T-cell (primary cell): ENCODE data around the gene FAM89B. TPM values are rescaled to one million over a fixed set of nuclear protein-coding genes. Genes with fewer than 3 reads are reported as not detected.

Source experiments
- ATAC-seq, 4 experiments: fragments of 200-7000 bp in 3 of 4; fragments of 150-1000 bp in 1 of 4; cut with Tn5 transposase; replicated peaks in 1 of 4; 1 replicate in 3 of 4; 2 replicates in 1 of 4; pipeline ENCODE4 v1.10.0; 2021; ENCODE audit warnings: moderate library complexity in 3 of 4, mild to moderate bottlenecking in 2 of 4, moderate number of reproducible peaks in 1 of 4
- CTCF ChIA-PET, 2 donors: fragments of 300-600 bp; sonication (Branson Sonifier 250); formaldehyde crosslinking; loops; one replicate each; lab custom pipeline; 2022; ENCODE audit warnings: antibody characterized with exemption in 2 of 2; lab: Charles Lee
- POLR2A ChIA-PET, 2 donors: fragments of 300-600 bp; sonication (Branson Sonifier 250); formaldehyde crosslinking; loops; one replicate each; lab custom pipeline; 2022; ENCODE audit warnings: antibody characterized with exemption in 2 of 2; lab: Charles Lee
- DNase-seq, 35 experiments: peaks; one replicate each; pipeline versions ENCODE4 v3.0.0 to v3.0.0-alpha.2; 2013 to 2023
- H3K27ac ChIP-seq: one replicate; pipeline ENCODE4 v1.5.1; 2013; ENCODE audit warnings: low read length
- H3K27me3 ChIP-seq, 2 experiments: replicated peaks in 1 of 2; 1 replicate in 1 of 2; 2 replicates in 1 of 2; pipeline versions ENCODE4 v1.6.1 to v1.7.0; 2013; ENCODE audit warnings: low read length in 1 of 2, mixed read lengths in 1 of 2; ENCODE audit not compliant: control insufficient read depth in 2 of 2, insufficient read depth in 2 of 2; ENCODE audit errors: extremely low read depth in 1 of 2
- H3K36me3 ChIP-seq, 2 donors: 1 replicate in 1 of 2; 2 replicates in 1 of 2; pipeline versions ENCODE4 v1.6.1 to v1.7.0; 2013; ENCODE audit warnings: low read length in 1 of 2; ENCODE audit not compliant: control insufficient read depth in 2 of 2, insufficient read depth in 1 of 2; ENCODE audit errors: extremely low read depth in 1 of 2
- H3K4me1 ChIP-seq, 2 experiments: 1 replicate in 1 of 2; 2 replicates in 1 of 2; pipeline versions ENCODE4 v1.6.1 to v1.7.0; 2013; ENCODE audit warnings: low read length in 2 of 2, mixed read lengths in 1 of 2; ENCODE audit not compliant: insufficient read depth in 2 of 2, control insufficient read depth in 1 of 2; ENCODE audit errors: extremely low read depth in 1 of 2
- H3K4me3 ChIP-seq, 2 donors: 1 replicate in 1 of 2; 2 replicates in 1 of 2; pipeline versions ENCODE4 v1.5.1 to v1.7.0; 2013; ENCODE audit warnings: mild to moderate bottlenecking in 2 of 2, low read length in 1 of 2, moderate library complexity in 1 of 2; ENCODE audit not compliant: control insufficient read depth in 1 of 2; ENCODE audit errors: extremely low read depth in 1 of 2
- H3K9me3 ChIP-seq: 2 replicates; pipeline ENCODE4 v1.7.0; 2013
- H3K27ac Mint-ChIP-seq, 2 donors: one replicate each; pipeline ENCODE4 v1.8.0; 2020 to 2021; ENCODE audit warnings: mild to moderate bottlenecking in 2 of 2, mixed read lengths in 2 of 2
- H3K27me3 Mint-ChIP-seq, 2 donors: one replicate each; pipeline ENCODE4 v1.8.0; 2021 to 2022; ENCODE audit warnings: mixed read lengths in 2 of 2
- H3K36me3 Mint-ChIP-seq: one replicate; pipeline ENCODE4 v1.8.0; 2021; ENCODE audit warnings: mixed read lengths
- H3K4me1 Mint-ChIP-seq, 3 donors: one replicate each; pipeline ENCODE4 v1.8.0; 2020 to 2022; ENCODE audit warnings: mixed read lengths in 3 of 3, mild to moderate bottlenecking in 1 of 3
- H3K4me3 Mint-ChIP-seq, 3 donors: one replicate each; pipeline ENCODE4 v1.8.0; 2020 to 2022; ENCODE audit warnings: mild to moderate bottlenecking in 3 of 3, mixed read lengths in 3 of 3, moderate library complexity in 3 of 3
- H3K9me3 Mint-ChIP-seq, 3 donors: one replicate each; pipeline ENCODE4 v1.8.0; 2020 to 2022; ENCODE audit warnings: mixed read lengths in 3 of 3
- WGBS: methylation state at CpG from one replicate; pipeline ENCODE4 v1.1.5; 2013; ENCODE audit warnings: missing lambda C conversion rate; ENCODE audit not compliant: insufficient coverage; 5-methylcytosine and 5-hydroxymethylcytosine counted together
- total RNA-seq, 35 experiments: library from RNA in 6 of 35; stranded (reverse) in 6 of 35; fragments of 120-200 nt in 1 of 35; gene quantifications; one replicate each; pipeline versions ENCODE4 v1.2.1 to v1.2.4 and lab custom pipeline; 2013 to 2026

Gene FAM89B
- total RNA-seq, 5 donors from 2014 or later (not counting 1 experiment from before 2014, with no cell fraction given), result 36.3 to 72.9 (median 69.3) TPM

DNA sequence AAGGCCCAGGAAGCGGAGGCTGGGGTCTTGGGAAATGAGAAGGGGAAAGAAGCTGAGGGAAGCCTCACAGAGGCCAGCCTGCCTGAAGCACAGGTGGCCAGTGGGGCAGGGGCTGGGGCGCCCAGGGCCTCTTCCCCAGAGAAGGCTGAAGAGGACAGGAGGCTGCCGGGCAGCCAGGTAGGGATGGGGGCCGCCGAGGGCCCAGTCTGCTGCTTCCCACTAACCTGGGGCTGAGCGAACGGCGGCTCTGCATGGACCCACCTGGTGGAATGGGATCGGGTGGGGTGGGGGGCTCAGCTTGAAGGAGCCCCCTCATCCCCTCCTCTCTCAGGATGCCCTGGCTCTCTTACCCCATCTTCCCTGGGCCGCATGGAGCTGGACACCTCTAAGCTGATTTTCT, 11.3 kb downstream of the FAM89B start:
- Histone ChIP-seq H3K36me3 (peaks cover 15 to 66% of the 10 kb centered on the region in 2 donors), H3K27me3 (no peaks in the 10 kb centered on the region), H3K27ac (no peak overlapping the region), H3K4me3 (no peak overlapping the region), H3K9me3 (no peaks in the 10 kb centered on the region), H3K4me1 (peaks cover 4 to 32% of the 10 kb centered on the region in 2 experiments)
- no peak for ATAC-seq
- ChIA-PET POLR2A (no interaction called here), CTCF (no interaction called here)
- Mint-ChIP-seq H3K4me3 (no peak overlapping the region), H3K27ac (peak overlapping the region; percentile 61 to 67), H3K4me1 (peaks cover 24 to 37% (median 36%) of the 10 kb centered on the region in 3 donors), H3K36me3 (peaks cover 20% of the 10 kb centered on the region), H3K9me3 (no peaks in the 10 kb centered on the region), H3K27me3 (no peaks in the 10 kb centered on the region)
- no peak for DNase-seq
- WGBS, result 100% methylated on average over 3 of the region's 10 CpGs

DNA sequence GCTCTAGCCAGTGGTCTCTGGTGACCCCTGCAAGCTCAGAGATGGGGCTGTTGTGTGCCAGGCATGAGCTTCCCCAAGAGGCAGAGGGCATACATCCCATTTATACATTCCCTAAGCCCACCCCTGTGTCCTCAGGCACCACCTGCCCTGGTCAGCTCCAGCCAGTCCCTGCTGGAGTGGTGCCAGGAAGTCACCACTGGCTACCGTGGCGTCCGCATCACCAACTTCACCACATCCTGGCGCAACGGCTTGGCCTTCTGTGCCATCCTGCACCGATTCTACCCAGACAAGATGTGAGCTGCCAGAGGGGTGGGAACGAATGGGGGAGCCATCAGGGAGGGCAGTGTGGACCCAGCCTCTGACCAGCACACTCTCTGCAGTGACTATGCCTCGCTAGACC, 11.8 kb downstream of the FAM89B start:
- POLR2A ChIA-PET, result no interaction called here
- H3K4me1 ChIP-seq, result peaks cover 4 to 31% of the 10 kb centered on the region in 2 experiments
- H3K27me3 ChIP-seq, result no peaks in the 10 kb centered on the region
- DNase-seq (no peak), ATAC-seq (no peak)
- no peak overlapping the region for H3K27ac ChIP-seq
- Mint-ChIP-seq H3K27me3 (no peaks in the 10 kb centered on the region), H3K9me3 (no peaks in the 10 kb centered on the region), H3K4me3 (no peak overlapping the region), H3K27ac (peak overlapping the region; percentile 2 to 72), H3K4me1 (peaks cover 23 to 40% (median 37%) of the 10 kb centered on the region in 3 donors), H3K36me3 (peaks cover 19% of the 10 kb centered on the region)
- 63% methylated on average over 6 of the region's 8 CpGs for WGBS
- H3K36me3 ChIP-seq, result peaks cover 13 to 66% of the 10 kb centered on the region in 2 donors
- H3K4me3 ChIP-seq, result no peak overlapping the region
- CTCF ChIA-PET, result no interaction called here
- H3K9me3 ChIP-seq, result no peaks in the 10 kb centered on the region

DNA sequence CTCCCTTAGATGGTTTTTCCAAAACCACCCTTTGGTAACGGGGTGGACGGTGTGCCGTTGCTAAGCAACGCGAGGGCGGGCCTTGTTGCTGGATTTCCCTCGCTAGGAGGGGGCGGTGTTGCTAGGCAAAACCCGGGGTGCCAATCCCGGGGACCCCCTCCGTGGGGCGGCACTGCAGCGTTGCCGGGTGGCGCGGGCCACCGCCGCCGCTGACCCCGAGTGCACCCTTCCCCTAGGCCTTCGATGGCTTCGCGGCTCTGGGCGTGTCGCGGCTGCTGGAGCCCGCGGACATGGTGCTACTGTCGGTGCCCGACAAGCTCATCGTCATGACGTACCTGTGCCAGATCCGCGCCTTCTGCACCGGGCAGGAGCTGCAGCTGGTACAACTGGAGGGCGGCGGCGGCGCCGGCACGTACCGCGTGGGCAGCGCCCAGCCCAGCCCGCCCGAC, 12.4 kb downstream of the FAM89B start:
- no peaks in the 10 kb centered on the region for H3K9me3 Mint-ChIP-seq

DNA sequence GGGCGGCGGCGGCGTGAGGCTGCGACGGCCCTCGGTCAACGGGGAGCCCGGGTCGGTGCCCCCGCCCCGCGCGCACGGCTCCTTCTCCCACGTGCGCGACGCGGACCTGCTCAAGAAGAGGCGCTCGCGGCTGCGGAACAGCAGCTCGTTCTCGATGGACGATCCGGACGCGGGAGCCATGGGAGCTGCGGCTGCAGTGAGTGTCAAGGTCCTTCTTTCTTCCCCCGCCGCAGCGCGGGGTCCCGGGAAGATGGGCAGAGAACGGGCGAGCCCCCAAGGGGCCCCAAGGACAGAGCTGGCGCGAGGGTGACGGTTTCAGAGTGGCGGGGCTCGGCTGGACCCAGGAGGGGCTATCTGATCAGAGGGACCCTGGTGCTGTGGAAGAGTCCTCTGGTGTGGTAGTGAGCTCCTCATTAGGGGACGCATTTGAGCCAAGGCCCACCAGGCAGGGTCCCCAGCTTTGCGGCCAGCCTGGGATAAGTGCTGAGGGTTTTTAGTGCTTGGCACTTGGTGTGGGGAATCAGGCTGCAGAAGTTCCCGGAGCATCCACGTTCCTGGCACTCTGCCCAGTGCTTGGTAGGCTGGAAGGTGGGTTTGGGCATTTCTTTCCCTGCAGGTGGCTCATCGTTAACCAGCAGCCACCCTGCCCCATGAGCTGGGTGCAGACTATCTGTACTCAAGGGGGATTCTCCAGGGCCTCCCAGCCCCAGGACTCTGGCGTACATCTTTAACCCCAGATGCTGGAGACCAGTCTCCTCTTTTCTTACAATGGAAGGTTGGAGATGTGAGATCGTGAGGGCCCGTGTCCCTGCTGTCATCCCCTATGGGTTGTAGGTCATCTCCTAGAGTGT, 13.3 kb downstream of the FAM89B start:
- WGBS, result 98% methylated on average over 43 of the region's 51 CpGs

More for the DNA sequence above, 12.4 kb downstream of the FAM89B start:
- ChIA-PET CTCF (no interaction called here), POLR2A (no interaction called here)
- ATAC-seq (no peak), DNase-seq (no peak)
- Mint-ChIP-seq H3K4me1 (peaks cover 22 to 41% (median 35%) of the 10 kb centered on the region in 3 donors), H3K27me3 (no peaks in the 10 kb centered on the region), H3K36me3 (peaks cover 18% of the 10 kb centered on the region), H3K4me3 (no peak overlapping the region), H3K27ac (no peak overlapping the region)
- Histone ChIP-seq H3K36me3 (peaks cover 7 to 64% of the 10 kb centered on the region in 2 donors), H3K27ac (no peak overlapping the region), H3K4me1 (peaks cover 4 to 31% of the 10 kb centered on the region in 2 experiments), H3K4me3 (no peak overlapping the region), H3K9me3 (no peaks in the 10 kb centered on the region), H3K27me3 (no peaks in the 10 kb centered on the region)
- WGBS, result 94% methylated on average over 37 of the region's 46 CpGs

DNA sequence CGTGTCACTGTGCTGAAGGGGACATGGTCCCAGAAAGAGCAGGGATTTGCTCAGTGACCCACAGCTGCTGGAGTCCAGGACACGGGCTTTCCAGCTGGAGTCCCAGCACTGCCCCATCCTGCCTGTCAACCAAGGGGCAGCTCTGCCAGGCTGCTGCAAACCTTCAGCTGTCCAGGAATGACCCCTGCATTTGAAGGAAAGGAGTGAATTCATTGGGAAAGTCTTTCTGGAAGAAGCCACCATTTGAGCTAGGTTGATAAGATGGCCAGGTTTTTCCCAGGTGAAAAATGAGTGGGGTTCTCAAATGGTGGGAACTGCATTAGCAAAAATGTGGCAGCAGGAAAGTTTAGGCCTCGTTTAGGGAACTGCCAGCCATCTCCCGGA, 13.9 kb downstream of the FAM89B start:
- no peaks in the 10 kb centered on the region for H3K9me3 ChIP-seq
- H3K36me3 Mint-ChIP-seq, result peaks cover 17% of the 10 kb centered on the region
- DNase-seq, result no peak

More for the DNA sequence above, 13.3 kb downstream of the FAM89B start:
- Histone ChIP-seq H3K27ac (no peak overlapping the region), H3K4me1 (peaks cover 4 to 31% of the 10 kb centered on the region in 2 experiments), H3K36me3 (peaks cover 9 to 64% of the 10 kb centered on the region in 2 donors), H3K27me3 (no peaks in the 10 kb centered on the region), H3K9me3 (no peaks in the 10 kb centered on the region), H3K4me3 (no peak overlapping the region)
- ATAC-seq, result no peak
- ChIA-PET POLR2A (no interaction called here), CTCF (no interaction called here)
- peaks cover 22 to 41% (median 31%) of the 10 kb centered on the region in 3 donors for H3K4me1 Mint-ChIP-seq
- peaks cover 16% of the 10 kb centered on the region for H3K36me3 Mint-ChIP-seq
- H3K4me3 Mint-ChIP-seq, result no peak overlapping the region
- H3K27ac Mint-ChIP-seq, result peak overlapping the region; percentile 47 to 66
- no peak for DNase-seq
- no peaks in the 10 kb centered on the region for H3K27me3 Mint-ChIP-seq
- H3K9me3 Mint-ChIP-seq, result no peaks in the 10 kb centered on the region

DNA sequence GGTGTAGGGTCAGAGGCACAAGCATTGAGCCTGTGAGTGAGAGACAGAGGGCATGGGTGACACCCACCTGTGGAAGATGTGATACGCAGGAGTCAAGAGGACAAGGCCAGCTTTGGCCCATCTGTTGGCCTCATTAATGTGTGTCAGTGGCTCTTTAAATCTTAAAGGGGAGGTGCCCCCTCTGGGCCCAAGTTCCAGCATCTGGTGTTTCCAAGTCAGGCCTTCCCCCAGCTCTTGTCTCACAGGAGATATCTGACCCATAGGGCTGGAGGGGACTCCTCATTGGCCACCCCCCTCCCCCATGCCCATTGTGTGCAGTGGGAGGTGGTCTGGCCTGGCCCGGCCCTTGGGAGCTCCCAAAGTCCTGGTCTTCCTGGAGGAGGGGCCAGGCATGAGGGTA, 14.3 kb downstream of the FAM89B start:
- ChIA-PET CTCF (interaction anchor here (0.5 to 1.9 kb wide), 5 partner anchors 9 to 259 kb away, joined by 3 to 7 read pairs (median 6); partner anchors contain the start of gene EHBP1L1 (in 1 of the 2)), POLR2A (interaction anchor here in 1 of 2 donors (0.6 kb wide), 1 partner anchor 301 kb away, joined by 3 read pairs; the partner anchor contains the start of gene FIBP)
- no peaks in the 10 kb centered on the region for H3K9me3 Mint-ChIP-seq
- WGBS, result 80% methylated on average over 1 of the region's 2 CpGs
- Histone ChIP-seq H3K27ac (no peak overlapping the region), H3K27me3 (no peaks in the 10 kb centered on the region), H3K4me3 (no peak overlapping the region), H3K4me1 (peaks cover 4 to 31% of the 10 kb centered on the region in 2 experiments), H3K36me3 (peaks cover 9 to 62% of the 10 kb centered on the region in 2 donors), H3K9me3 (no peaks in the 10 kb centered on the region)
- no peaks in the 10 kb centered on the region for H3K27me3 Mint-ChIP-seq
- H3K4me1 Mint-ChIP-seq, result peaks cover 22 to 41% (median 32%) of the 10 kb centered on the region in 3 donors
- no peak for ATAC-seq
- peak overlapping the region; percentile 49 to 66 for H3K27ac Mint-ChIP-seq
- H3K36me3 Mint-ChIP-seq, result peaks cover 17% of the 10 kb centered on the region
- H3K4me3 Mint-ChIP-seq, result no peak overlapping the region
- no peak for DNase-seq

More for the DNA sequence above, 13.9 kb downstream of the FAM89B start:
- whole genome bisulfite sequencing, result 95% methylated on average over 4 of the region's 4 CpGs
- peak overlapping the region; percentile 49 to 66 for H3K27ac Mint-ChIP-seq
- POLR2A ChIA-PET, result interaction anchor here in 1 of 2 donors (0.6 kb wide), 1 partner anchor 302 kb away, joined by 3 read pairs; the partner anchor contains the start of gene FIBP
- ATAC-seq, result no peak
- Histone ChIP-seq H3K4me1 (peaks cover 4 to 31% of the 10 kb centered on the region in 2 experiments), H3K36me3 (peaks cover 9 to 63% of the 10 kb centered on the region in 2 donors), H3K4me3 (no peak overlapping the region), H3K27me3 (no peaks in the 10 kb centered on the region), H3K27ac (no peak overlapping the region)
- H3K27me3 Mint-ChIP-seq, result no peaks in the 10 kb centered on the region
- H3K9me3 Mint-ChIP-seq, result no peaks in the 10 kb centered on the region
- H3K4me1 Mint-ChIP-seq, result peaks cover 22 to 41% (median 32%) of the 10 kb centered on the region in 3 donors
- no peak overlapping the region for H3K4me3 Mint-ChIP-seq
- CTCF ChIA-PET, result no interaction called here
